Liver (tissue), 3 donors: ENCODE data around the gene PAN3.

Source experiments
- CTCF ChIP-seq: fragments of 150-350 bp; IDR thresholded peaks from 2 replicates; pipeline ENCODE4 v1.5.1; 2017; ENCODE audit warnings: improper control_type of control experiment, low read depth, low read length; ENCODE audit not compliant: missing input control
- FOXA1 ChIP-seq: IDR thresholded peaks from 2 replicates; pipeline ENCODE4 v1.6.1; 2016; ENCODE audit warnings: antibody characterized with exemption
- HNF4G ChIP-seq: IDR thresholded peaks from 2 replicates; pipeline ENCODE4 v1.6.1; 2016; ENCODE audit warnings: antibody characterized with exemption
- RAD21 ChIP-seq, 2 donors: IDR thresholded peaks; 2 replicates each; pipeline ENCODE4 v1.6.1; 2016; ENCODE audit warnings: antibody characterized with exemption in 2 of 2, mild to moderate bottlenecking in 2 of 2
- RXRA ChIP-seq, 2 donors: IDR thresholded peaks; 2 replicates each; pipeline ENCODE4 v1.6.1; 2017 to 2018; ENCODE audit warnings: antibody characterized with exemption in 2 of 2, mild to moderate bottlenecking in 1 of 2
- SP1 ChIP-seq: IDR thresholded peaks from 2 replicates; pipeline ENCODE4 v1.6.1; 2018; ENCODE audit warnings: antibody characterized with exemption, mild to moderate bottlenecking
- TAF1 ChIP-seq: conservative IDR thresholded peaks from 2 replicates; pipeline ENCODE4 v1.6.1; 2016; ENCODE audit warnings: antibody characterized with exemption, mild to moderate bottlenecking
- YY1 ChIP-seq: IDR thresholded peaks from 2 replicates; pipeline ENCODE4 v1.6.1; 2016; ENCODE audit warnings: antibody characterized with exemption, mild to moderate bottlenecking
- TF ChIP-seq, protein P1 (sequence below): IDR thresholded peaks from 2 replicates; pipeline ENCODE4 v1.6.1; 2016; ENCODE audit warnings: antibody characterized with exemption
- donor health status: healthy.
- donor health status: healthy.

- no peak for TF ChIP-seq CTCF
- TF ChIP-seq RXRA (IDR thresholded peaks at IDR 0.05): no peak
- no peak for TF ChIP-seq TAF1
- no peak for TF ChIP-seq SP1
- no peak for TF ChIP-seq HNF4G
- TF ChIP-seq YY1: no peak
- TF ChIP-seq, protein P1, sequence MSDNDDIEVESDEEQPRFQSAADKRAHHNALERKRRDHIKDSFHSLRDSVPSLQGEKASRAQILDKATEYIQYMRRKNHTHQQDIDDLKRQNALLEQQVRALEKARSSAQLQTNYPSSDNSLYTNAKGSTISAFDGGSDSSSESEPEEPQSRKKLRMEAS: no peak
- TF ChIP-seq FOXA1: no peak
- TF ChIP-seq RAD21 (IDR thresholded peaks at IDR 0.05): no peak
Observed at GRCh38 chr13:28320884-28321574, 182.7 kb downstream of the PAN3 start.
